K562 (cell line): ENCODE data around the gene CACNG1. TPM values are rescaled to one million over a fixed set of nuclear protein-coding genes. Genes with fewer than 3 reads are reported as not detected.
"Not testable (repeated sequence)": the region's sequence is repeated elsewhere in the genome, so short reads cannot be mapped to it uniquely, and the experiment has no call there.

Source experiments
- ATAC-seq: fragments of 200-7000 bp; cut with Tn5 transposase; 3 replicates; pipeline ENCODE4 v1.9.1; 2020; ENCODE audit warnings: moderate library complexity
- BruUV-seq: library from RNA; stranded (reverse); fragments of 400-500 nt; replicated peaks from 2 replicates; lab custom pipeline; 2021; lab: Mats Ljungman, UMichigan
- CTCF ChIA-PET: fragments of 300-600 bp; formaldehyde crosslinking; extraction: SDS; loops from one replicate; lab custom pipeline; 2021; ENCODE audit warnings: low intra/inter-chr PET ratio; lab: Yijun Ruan, JAX
- POLR2A ChIA-PET: fragments of 300-600, 350-650 bp; sonication (Branson Sonifier 250); formaldehyde crosslinking; extraction: SDS; loops from one replicate; lab custom pipeline; 2021; ENCODE audit warnings: antibody characterized with exemption, inconsistent platforms; lab: Yijun Ruan, JAX
- DNase-seq, 4 experiments: peaks; one replicate each; pipeline versions ENCODE4 v3.0.0 to v3.0.0-alpha.2; 2011 to 2018; ENCODE audit warnings: low spot score in 3 of 4, mixed read lengths in 3 of 4; ENCODE audit errors: extremely low read depth in 1 of 4
- FAIRE-seq: peaks from 2 replicates; lab custom pipeline; 2011; peaks lifted over from hg19 to GRCh38; lab: Jason Lieb, UNC
- H2AFZ ChIP-seq: 2 replicates; pipeline ENCODE4 v1.6.0; 2011; ENCODE audit warnings: low read depth, low read length, control low read depth, inconsistent platforms
- H3K27ac ChIP-seq: fragments of 200-600 bp; 3 replicates; pipeline ENCODE4 v1.8.0; 2011; ENCODE audit warnings: low read depth, mild to moderate bottlenecking, control low read depth, inconsistent platforms, low read length, moderate library complexity, mixed read lengths; ENCODE audit errors: extremely low read depth
- H3K27me3 ChIP-seq, 2 experiments: fragments of 300-600 bp in 1 of 2; 2 replicates in 1 of 2; 3 replicates in 1 of 2; pipeline versions ENCODE4 v1.6.0 to v1.8.0; 2011; ENCODE audit warnings: inconsistent platforms in 2 of 2, low read length in 2 of 2, mild to moderate bottlenecking in 1 of 2, mixed read lengths in 1 of 2, moderate library complexity in 1 of 2; ENCODE audit not compliant: control insufficient read depth in 2 of 2, insufficient read depth in 2 of 2
- H3K36me3 ChIP-seq: fragments of 300-600 bp; 3 replicates; pipeline ENCODE4 v1.8.0; 2011; ENCODE audit warnings: mild to moderate bottlenecking, low read length, inconsistent platforms; ENCODE audit not compliant: control insufficient read depth, insufficient read depth
- H3K4me1 ChIP-seq, 2 experiments: fragments of 200-600 bp in 1 of 2; replicated peaks in 1 of 2; 2 replicates in 1 of 2; 3 replicates in 1 of 2; pipeline versions ENCODE4 v1.5.1 to v1.8.0; 2011; ENCODE audit warnings: inconsistent platforms in 2 of 2, low read length in 2 of 2, mild to moderate bottlenecking in 1 of 2, mixed read lengths in 1 of 2, moderate library complexity in 1 of 2; ENCODE audit not compliant: control insufficient read depth in 2 of 2, insufficient read depth in 2 of 2
- H3K4me2 ChIP-seq: 2 replicates; pipeline ENCODE4 v1.6.1; 2011; ENCODE audit warnings: low read length, control low read depth, inconsistent platforms, mixed read lengths; ENCODE audit not compliant: insufficient read depth
- H3K4me3 ChIP-seq: fragments of 200-600 bp; sonication (generic), shearing (Covaris generic); 2 replicates; pipeline ENCODE4 v1.5.1; 2016; ENCODE audit warnings: control low read depth, inconsistent platforms
- H3K79me2 ChIP-seq: fragments of 200-600 bp; 3 replicates; pipeline ENCODE4 v1.8.0; 2011; ENCODE audit warnings: low read length, inconsistent platforms; ENCODE audit not compliant: control insufficient read depth, insufficient read depth
- H3K9ac ChIP-seq, 2 experiments: 2 replicates each; pipeline versions ENCODE4 v1.6.0 to v1.6.1; 2011; ENCODE audit warnings: low read depth in 2 of 2, low read length in 2 of 2, control low read depth in 1 of 2, inconsistent platforms in 1 of 2, mild to moderate bottlenecking in 1 of 2, mixed read lengths in 1 of 2; ENCODE audit not compliant: insufficient read depth in 1 of 2
- H3K9me1 ChIP-seq: one replicate; pipeline ENCODE4 v1.6.0; 2011; ENCODE audit warnings: inconsistent platforms, mild to moderate bottlenecking, low read length, moderate library complexity; ENCODE audit not compliant: control insufficient read depth, insufficient read depth
- H3K9me3 ChIP-seq: replicated peaks from 2 replicates; pipeline ENCODE4 v1.5.1; 2011; ENCODE audit warnings: low read depth, low read length, inconsistent platforms; ENCODE audit not compliant: control insufficient read depth, insufficient read depth
- H4K20me1 ChIP-seq: replicated peaks from 2 replicates; pipeline ENCODE4 v1.6.1; 2011; ENCODE audit warnings: low read length, inconsistent platforms, mixed read lengths; ENCODE audit not compliant: control insufficient read depth, insufficient read depth
- CEBPG ChIP-seq, 3 experiments: fragments of 200-800 bp in 1 of 3; sonication (Bioruptor generic) in 1 of 3; sonication (generic) in 1 of 3; formaldehyde crosslinking in 1 of 3; IDR thresholded peaks in 2 of 3; conservative IDR thresholded peaks in 1 of 3; 2 replicates each; pipeline versions ENCODE4 v1.6.1 to v1.8.0; 2016 to 2022; ENCODE audit warnings: missing compliant biosample characterization in 2 of 3, missing genetic modification characterization in 2 of 3, mild to moderate bottlenecking in 1 of 3, missing genetic modification reagents in 1 of 3
- DIDO1 ChIP-seq: fragments of 450-650 bp; IDR thresholded peaks from 2 replicates; pipeline ENCODE4 v1.6.1; 2016; ENCODE audit warnings: low read depth, missing biosample characterization, missing genetic modification characterization
- PYGO2 ChIP-seq: fragments of 450-650 bp; IDR thresholded peaks from 2 replicates; pipeline ENCODE4 v1.6.1; 2016; ENCODE audit warnings: mild to moderate bottlenecking, missing genetic modification characterization, moderate library complexity, missing compliant biosample characterization
- ZKSCAN8 ChIP-seq: fragments of 200-800 bp; sonication (Bioruptor generic); IDR thresholded peaks from 2 replicates; pipeline ENCODE4 v1.6.1; 2016; ENCODE audit warnings: missing genetic modification characterization, missing compliant biosample characterization
- WGBS: fragments of 100-300 bp; shearing (Covaris generic); methylation state at CpG from one replicate; pipeline ENCODE4 v1.1.6; 2016; ENCODE audit warnings: low coverage, mixed read lengths; ENCODE audit not compliant: insufficient coverage; ENCODE audit errors: missing lambda C conversion rate; 5-methylcytosine and 5-hydroxymethylcytosine counted together
- in situ Hi-C: fragments of 300-500 bp; cut with MboI; formaldehyde crosslinking; loops from 4 replicates; pipeline ENCODE4 v1.15.0; 2018; ENCODE audit warnings: inconsistent platforms, mixed read lengths
- intact Hi-C: fragments of 100-400 bp; cut with micrococcal nuclease; formaldehyde crosslinking; loops from 2 replicates; pipeline ENCODE4 v1.14.2; 2022
- polyA plus RNA-seq, 8 experiments: library from polyadenylated mRNA; depleted of rRNA in 4 of 8; stranded (reverse) in 5 of 8; unstranded in 3 of 8; fragments of >200 nt; fragmentation: Nextera tagmentation in 2 of 8; fragmentation: Illumina TruSeq in 1 of 8; extraction: Ambion mirVana in 2 of 8; extraction: Trizol in 1 of 8; gene quantifications; 2 replicates each; pipeline versions ENCODE4 v1.2.1 to v1.2.3, GENCODE V29; 2011 to 2014; ENCODE audit warnings: inconsistent platforms in 1 of 8, missing spikeins in 1 of 8
- total RNA-seq, 7 experiments: library from RNA; depleted of rRNA in 6 of 7; stranded (reverse); fragments of >200 nt in 6 of 7; fragmentation: Illumina TruSeq in 2 of 7; extraction: Trizol in 2 of 7; gene quantifications; 2 replicates each; pipeline versions ENCODE4 v1.2.1 to v1.2.3, GENCODE V29; 2011 to 2021; ENCODE audit warnings: low replicate concordance in 1 of 7
- TF ChIP-seq, protein P1 (sequence below): sonication (generic); formaldehyde crosslinking; IDR thresholded peaks from 2 replicates; pipeline ENCODE4 v1.8.0; 2023; ENCODE audit warnings: mild to moderate bottlenecking, missing genetic modification reagents
- TF ChIP-seq, protein P2 (sequence below), 2 experiments: fragments of 450-650 bp in 1 of 2; sonication (generic) in 1 of 2; formaldehyde crosslinking in 1 of 2; IDR thresholded peaks in 1 of 2; conservative IDR thresholded peaks in 1 of 2; 2 replicates each; pipeline versions ENCODE4 v1.6.1 to v1.8.1; 2016 to 2023; ENCODE audit warnings: mild to moderate bottlenecking in 2 of 2, moderate library complexity in 2 of 2, inconsistent platforms in 1 of 2, missing genetic modification reagents in 1 of 2

Gene CACNG1
- total and polyA plus RNA-seq, 9 of the 15 experiments (the other 6 are each of a cell fraction or from before 2014, with no cell fraction given): not detected

DNA sequence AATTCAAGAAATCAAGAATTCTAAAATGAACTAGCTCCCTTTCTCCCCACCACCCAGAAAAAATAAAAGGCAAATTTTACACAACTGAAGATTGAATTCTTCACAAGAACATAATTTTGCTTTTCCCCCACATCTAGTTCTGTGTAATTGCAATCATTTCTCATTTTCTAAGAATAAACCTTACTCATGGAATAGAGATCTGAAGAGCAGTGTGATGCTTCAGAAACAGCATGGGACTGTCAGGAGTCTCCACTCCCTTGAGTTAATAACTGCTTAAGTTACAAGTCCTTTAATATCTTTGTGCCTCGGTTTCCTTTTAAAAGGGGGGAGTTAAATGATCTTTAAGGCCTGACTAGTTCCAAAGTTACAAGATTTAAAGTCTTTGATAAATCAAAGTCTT, 53.7 kb downstream of the CACNG1 start (continued):
- TF ChIP-seq PYGO2 (tag) (no peak), ZKSCAN8 (CRISPR knock-in tag) (no peak)
- TF ChIP-seq, all 486 proteins: peak for 0

DNA sequence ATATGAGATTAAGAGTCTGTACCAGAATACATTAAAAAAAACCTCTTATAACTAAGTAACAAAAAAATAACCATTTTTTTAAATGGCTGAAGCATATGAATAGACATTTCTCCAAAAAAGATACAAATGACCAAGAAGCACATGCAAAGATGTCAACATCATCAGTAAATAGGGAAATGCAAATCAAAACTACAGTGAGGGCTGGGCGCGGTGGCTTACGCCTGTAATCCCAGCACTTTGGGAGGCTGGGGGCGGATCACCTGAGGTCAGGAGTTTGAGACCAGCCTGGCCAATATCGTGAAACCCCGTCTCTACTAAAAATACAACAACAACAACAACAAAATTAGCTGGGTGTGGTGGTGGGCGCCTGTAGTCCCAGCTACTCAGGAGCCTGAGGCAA, 60.3 kb downstream of the CACNG1 start:
- H4K20me1 ChIP-seq, H2AFZ ChIP-seq, intact Hi-C loops, H3K27ac ChIP-seq, FAIRE-seq, H3K9me3 ChIP-seq, DNase-seq, in situ Hi-C loops, POLR2A ChIA-PET, H3K4me2 ChIP-seq, H3K4me1 ChIP-seq, ATAC-seq, H3K4me3 ChIP-seq, H3K9me1 ChIP-seq, BruUV-seq, H3K9ac ChIP-seq, H3K27me3 ChIP-seq, CTCF ChIA-PET: not testable (repeated sequence)
- WGBS: 97% methylated on average over 7 of the region's 7 CpGs
- Histone ChIP-seq H3K36me3 (peaks cover 53% of the 10 kb centered on the region), H3K79me2 (peaks cover 26% of the 10 kb centered on the region)

DNA sequence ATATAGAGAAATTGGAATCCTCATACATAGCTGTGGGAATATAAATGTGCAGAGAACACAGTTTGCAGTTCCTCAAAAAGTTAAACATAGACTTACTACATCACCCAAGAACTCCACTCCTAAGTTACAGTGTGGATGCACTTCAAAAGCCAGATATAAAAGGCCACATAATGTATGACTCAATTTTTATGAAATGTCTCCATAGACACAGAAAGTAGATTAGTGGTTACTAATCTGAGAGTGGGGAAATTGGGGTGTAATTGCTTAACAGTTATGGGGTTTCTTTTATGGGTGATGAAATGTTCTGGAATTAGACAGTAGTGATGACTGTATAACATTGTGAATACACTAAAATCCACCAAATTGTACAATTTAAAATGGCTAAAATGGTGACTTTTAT, 60.9 kb downstream of the CACNG1 start:
- Histone ChIP-seq H3K36me3 (peaks cover 55% of the 10 kb centered on the region), H3K9me3 (no peaks in the 10 kb centered on the region), H3K27ac (no peak overlapping the region), H2AFZ (no peak overlapping the region), H3K4me1 (no peaks in the 10 kb centered on the region), H3K9ac (no peak overlapping the region), H4K20me1 (0 out of 2 replicates have a peak, but pooled peaks cover 3% of the 10 kb centered on the region), H3K9me1 (no peaks in the 10 kb centered on the region), H3K79me2 (peaks cover 22% of the 10 kb centered on the region), H3K4me2 (no peak overlapping the region), H3K27me3 (no peaks in the 10 kb centered on the region), H3K4me3 (no peak overlapping the region)
- no peak for ATAC-seq
- intact Hi-C loops: no loop called here
- in situ Hi-C loops: no loop called here
- DNase-seq: no peak
- POLR2A ChIA-PET: interaction anchor here (0.6 kb wide), 1 partner anchor 1348 kb away, joined by 3 read pairs; no protein-coding TSS in a partner anchor
- CTCF ChIA-PET: no interaction called here
- FAIRE-seq: no peak
- no TSS peak for BruUV-seq
- TF ChIP-seq DIDO1 (tag): no peak
- TF ChIP-seq, protein P1, sequence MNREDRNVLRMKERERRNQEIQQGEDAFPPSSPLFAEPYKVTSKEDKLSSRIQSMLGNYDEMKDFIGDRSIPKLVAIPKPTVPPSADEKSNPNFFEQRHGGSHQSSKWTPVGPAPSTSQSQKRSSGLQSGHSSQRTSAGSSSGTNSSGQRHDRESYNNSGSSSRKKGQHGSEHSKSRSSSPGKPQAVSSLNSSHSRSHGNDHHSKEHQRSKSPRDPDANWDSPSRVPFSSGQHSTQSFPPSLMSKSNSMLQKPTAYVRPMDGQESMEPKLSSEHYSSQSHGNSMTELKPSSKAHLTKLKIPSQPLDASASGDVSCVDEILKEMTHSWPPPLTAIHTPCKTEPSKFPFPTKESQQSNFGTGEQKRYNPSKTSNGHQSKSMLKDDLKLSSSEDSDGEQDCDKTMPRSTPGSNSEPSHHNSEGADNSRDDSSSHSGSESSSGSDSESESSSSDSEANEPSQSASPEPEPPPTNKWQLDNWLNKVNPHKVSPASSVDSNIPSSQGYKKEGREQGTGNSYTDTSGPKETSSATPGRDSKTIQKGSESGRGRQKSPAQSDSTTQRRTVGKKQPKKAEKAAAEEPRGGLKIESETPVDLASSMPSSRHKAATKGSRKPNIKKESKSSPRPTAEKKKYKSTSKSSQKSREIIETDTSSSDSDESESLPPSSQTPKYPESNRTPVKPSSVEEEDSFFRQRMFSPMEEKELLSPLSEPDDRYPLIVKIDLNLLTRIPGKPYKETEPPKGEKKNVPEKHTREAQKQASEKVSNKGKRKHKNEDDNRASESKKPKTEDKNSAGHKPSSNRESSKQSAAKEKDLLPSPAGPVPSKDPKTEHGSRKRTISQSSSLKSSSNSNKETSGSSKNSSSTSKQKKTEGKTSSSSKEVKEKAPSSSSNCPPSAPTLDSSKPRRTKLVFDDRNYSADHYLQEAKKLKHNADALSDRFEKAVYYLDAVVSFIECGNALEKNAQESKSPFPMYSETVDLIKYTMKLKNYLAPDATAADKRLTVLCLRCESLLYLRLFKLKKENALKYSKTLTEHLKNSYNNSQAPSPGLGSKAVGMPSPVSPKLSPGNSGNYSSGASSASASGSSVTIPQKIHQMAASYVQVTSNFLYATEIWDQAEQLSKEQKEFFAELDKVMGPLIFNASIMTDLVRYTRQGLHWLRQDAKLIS (CRISPR knock-in tag): no peak
- no peak for TF ChIP-seq CEBPG (CRISPR knock-in tag; IDR thresholded peaks at IDR 0.05)
- peak in 1 of 2 experiments; percentile 67; a peak in 2 of 4 replicates for TF ChIP-seq CEBPG (tag; conservative IDR thresholded peaks at IDR 0.05 in 1 of 2, IDR thresholded peaks at IDR 0.05 in 1 of 2)
- TF ChIP-seq, protein P2, sequence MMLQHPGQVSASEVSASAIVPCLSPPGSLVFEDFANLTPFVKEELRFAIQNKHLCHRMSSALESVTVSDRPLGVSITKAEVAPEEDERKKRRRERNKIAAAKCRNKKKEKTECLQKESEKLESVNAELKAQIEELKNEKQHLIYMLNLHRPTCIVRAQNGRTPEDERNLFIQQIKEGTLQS (IDR thresholded peaks at IDR 0.05): 0 out of 2 replicates have a peak, but pooled peaks have one; percentile 11
- TF ChIP-seq, protein P2 (CRISPR knock-in tag; conservative IDR thresholded peaks at IDR 0.05): no peak
